HCT116 (cell line): ENCODE data around the gene FEZF1. TPM values are rescaled to one million over a fixed set of nuclear protein-coding genes. Genes with fewer than 3 reads are reported as not detected.

Experiments used
- ATAC-seq: fragments of 200-7000 bp; cut with Tn5 transposase; 2 replicates; pipeline ENCODE4 v1.9.1; 2020; ENCODE audit warnings: mild to moderate bottlenecking, moderate library complexity
- BruUV-seq: library from RNA; stranded (reverse); fragments of 400-500 nt; replicated peaks from 2 replicates; lab custom pipeline; 2021; lab: Mats Ljungman, UMichigan
- CTCF ChIA-PET: fragments of 300-600 bp; sonication (Branson Sonifier 250); formaldehyde crosslinking; loops from one replicate; lab custom pipeline; 2021; ENCODE audit warnings: antibody characterized with exemption; lab: Charles Lee
- POLR2A ChIA-PET: fragments of 300-600, 350-600 bp; sonication (Branson Sonifier 250); formaldehyde crosslinking; loops from one replicate; lab custom pipeline; 2021; ENCODE audit warnings: antibody characterized with exemption; lab: Charles Lee
- RAD21 ChIA-PET, 2 experiments: fragments of 300-600 bp; sonication (Branson Sonifier 250); formaldehyde crosslinking; loops; one replicate each; lab custom pipeline; 2023; ENCODE audit warnings: low total read pairs in 2 of 2; ENCODE audit not compliant: uncharacterized antibody in 2 of 2, unreplicated experiment in 2 of 2, low non-redundant PET in 1 of 2; lab: Charles Lee
- DNase-seq: peaks from one replicate; pipeline ENCODE4 v3.0.0-alpha.2; 2010; ENCODE audit warnings: low read depth, low spot score
- H2AFZ ChIP-seq: fragments of 200-600 bp; shearing (Covaris generic), sonication (generic); 2 replicates; pipeline ENCODE4 v1.6.1; 2017; ENCODE audit warnings: low read depth, mixed run types, mixed read lengths, antibody characterized with exemption, low read length; ENCODE audit not compliant: poor library complexity, severe bottlenecking
- H3K27ac ChIP-seq: 2 replicates; pipeline ENCODE4 v1.5.1; 2012; ENCODE audit warnings: low read depth, low read length
- H3K27me3 ChIP-seq: fragments of 200-600 bp; sonication (generic); 2 replicates; pipeline ENCODE4 v1.6.1; 2016; ENCODE audit warnings: mixed run types, low read length, mixed read lengths; ENCODE audit not compliant: insufficient read depth
- H3K36me3 ChIP-seq, 2 experiments: fragments of 200-500 bp in 1 of 2; fragments of 200-600 bp in 1 of 2; sonication (Bioruptor generic) in 1 of 2; sonication (generic) in 1 of 2; 2 replicates each; pipeline versions ENCODE4 v1.5.1 to v1.6.1; 2014 to 2016; ENCODE audit warnings: low read length in 2 of 2, inconsistent platforms in 1 of 2, mixed read lengths in 1 of 2, mixed run types in 1 of 2; ENCODE audit not compliant: insufficient read depth in 2 of 2, control insufficient read depth in 1 of 2
- H3K4me1 ChIP-seq, 2 experiments: fragments of 200-600 bp in 1 of 2; sonication (generic) in 1 of 2; 2 replicates each; pipeline versions ENCODE4 v1.5.1 to v1.6.1; 2012 to 2017; ENCODE audit warnings: low read length in 2 of 2, inconsistent platforms in 1 of 2, mild to moderate bottlenecking in 1 of 2, mixed read lengths in 1 of 2, mixed run types in 1 of 2, moderate library complexity in 1 of 2; ENCODE audit not compliant: insufficient read depth in 2 of 2, control insufficient read depth in 1 of 2
- H3K4me2 ChIP-seq: fragments of 200-600 bp; sonication (generic); 2 replicates; pipeline ENCODE4 v1.6.1; 2017; ENCODE audit warnings: mixed run types, low read length, mixed read lengths
- H3K4me3 ChIP-seq, 2 experiments: fragments of 200-600 bp in 1 of 2; sonication (generic) in 1 of 2; replicated peaks in 1 of 2; 2 replicates each; pipeline ENCODE4 v1.5.1; 2011 to 2016; ENCODE audit warnings: low read length in 2 of 2, control low read depth in 1 of 2, low read depth in 1 of 2, mild to moderate bottlenecking in 1 of 2, mixed read lengths in 1 of 2, mixed run types in 1 of 2
- H3K79me2 ChIP-seq: fragments of 200-600 bp; sonication (generic); 2 replicates; pipeline ENCODE4 v1.6.1; 2017; ENCODE audit warnings: mild to moderate bottlenecking, mixed run types, low read length, moderate library complexity, mixed read lengths; ENCODE audit not compliant: insufficient read depth
- H3K9ac ChIP-seq: fragments of 200-600 bp; sonication (generic); 2 replicates; pipeline ENCODE4 v1.6.1; 2016; ENCODE audit warnings: low read length, mixed read lengths
- H3K9me2 ChIP-seq: fragments of 200-600 bp; sonication (generic), shearing (Covaris generic); 2 replicates; pipeline ENCODE4 v1.6.1; 2017; ENCODE audit warnings: mixed run types, mild to moderate bottlenecking, moderate library complexity; ENCODE audit not compliant: insufficient read depth
- H3K9me3 ChIP-seq, 2 experiments: fragments of 200-500 bp in 1 of 2; fragments of 200-600 bp in 1 of 2; sonication (Bioruptor generic) in 1 of 2; sonication (generic) in 1 of 2; 2 replicates each; pipeline ENCODE4 v1.6.1; 2014 to 2017; ENCODE audit warnings: low read length in 2 of 2, mixed read lengths in 2 of 2, inconsistent platforms in 1 of 2, low read depth in 1 of 2, mild to moderate bottlenecking in 1 of 2, mixed run types in 1 of 2, moderate library complexity in 1 of 2; ENCODE audit not compliant: control insufficient read depth in 1 of 2, insufficient read depth in 1 of 2
- H4K20me1 ChIP-seq: fragments of 200-600 bp; sonication (generic), shearing (Covaris generic); 2 replicates; pipeline ENCODE4 v1.6.1; 2017; ENCODE audit warnings: mixed run types, mild to moderate bottlenecking, moderate library complexity; ENCODE audit not compliant: insufficient read depth
- CEBPB ChIP-seq: IDR thresholded peaks from 2 replicates; pipeline ENCODE4 v1.6.1; 2012; ENCODE audit warnings: low read depth
- ELF1 ChIP-seq: IDR thresholded peaks from 2 replicates; pipeline ENCODE4 v1.6.1; 2012; ENCODE audit warnings: low read depth, borderline replicate concordance
- EZH2phosphoT487 ChIP-seq: fragments of 200-600 bp; IDR thresholded peaks from 2 replicates; pipeline ENCODE4 v1.6.1; 2018; ENCODE audit warnings: antibody characterized with exemption, borderline replicate concordance
- FOSL1 ChIP-seq: IDR thresholded peaks from 2 replicates; pipeline ENCODE4 v1.6.1; 2012; ENCODE audit warnings: low read depth
- RAD21 ChIP-seq: IDR thresholded peaks from 2 replicates; pipeline ENCODE4 v1.6.1; 2012; ENCODE audit warnings: low read depth, mild to moderate bottlenecking
- SRF ChIP-seq: IDR thresholded peaks from 2 replicates; pipeline ENCODE4 v1.6.1; 2012; ENCODE audit warnings: low read depth
- YY1 ChIP-seq: IDR thresholded peaks from 2 replicates; pipeline ENCODE4 v1.6.1; 2011; ENCODE audit warnings: low read length, low read depth, moderate library complexity, mild to moderate bottlenecking; ENCODE audit not compliant: insufficient replicate concordance; ENCODE audit errors: extremely low read depth
- ZNF274 ChIP-seq: fragments of 200-500 bp; sonication (Bioruptor generic); IDR thresholded peaks from 2 replicates; pipeline ENCODE4 v1.6.1; 2014; ENCODE audit warnings: mild to moderate bottlenecking, low read depth, low read length, inconsistent platforms
- intact Hi-C: fragments of 100-400 bp; cut with micrococcal nuclease; formaldehyde crosslinking; loops from 2 replicates; pipeline ENCODE4 v1.10.0; 2022
- total RNA-seq: library from RNA; stranded (reverse); gene quantifications from one replicate; pipeline ENCODE4 v1.2.1, GENCODE V29; 2021; ENCODE audit not compliant: unreplicated experiment

FEZF1 gene
- total RNA-seq, 1 experiment from 2014 or later, result 0.37 TPM

- TF ChIP-seq CEBPB (0 out of 2 replicates have a peak, but pooled peaks have one; percentile 10), ELF1 (no peak), RAD21 (no peak), EZH2phosphoT487 (no peak)
- Histone ChIP-seq H3K36me3 (no peaks in the 10 kb centered on the region; a peak in 1 of 4 replicates), H3K4me2 (peak overlapping the region; percentile 91), H3K9ac (peak overlapping the region; percentile 51), H3K9me2 (no peaks in the 10 kb centered on the region), H3K27me3 (no peaks in the 10 kb centered on the region), H3K79me2 (no peaks in the 10 kb centered on the region), H3K9me3 (no peaks in the 10 kb centered on the region), H3K4me1 (peaks cover 0 to 12% of the 10 kb centered on the region in 2 experiments; a peak in 3 of 4 replicates), H3K4me3 (peak overlapping the region; percentile 69 to 77), H4K20me1 (no peaks in the 10 kb centered on the region), H3K27ac (peak overlapping the region; percentile 44; the same call in 1 of the 2 replicates), H2AFZ (peak overlapping the region; percentile 97)
- ChIA-PET POLR2A (interaction anchor here (1.4 kb wide), 1 partner anchor 10 kb away, joined by 3 read pairs; no protein-coding TSS in a partner anchor), CTCF (no interaction called here), RAD21 (interaction anchor here in 1 of 2 experiments (0.6 to 0.7 kb wide), 2 partner anchors 15 to 44 kb away, joined by 3 to 8 read pairs; no protein-coding TSS in a partner anchor)
- ATAC-seq (peak; percentile 51), DNase-seq (no peak)
- intact Hi-C loops, result loop anchor here (2.0 kb wide), 1 partner anchor 66 kb away; no protein-coding TSS in a partner anchor
- BruUV-seq, result TSS peak; percentile 75
Observed at GRCh38 chr7:122304996-122305421, 459 bp upstream of the FEZF1 start.

DNA sequence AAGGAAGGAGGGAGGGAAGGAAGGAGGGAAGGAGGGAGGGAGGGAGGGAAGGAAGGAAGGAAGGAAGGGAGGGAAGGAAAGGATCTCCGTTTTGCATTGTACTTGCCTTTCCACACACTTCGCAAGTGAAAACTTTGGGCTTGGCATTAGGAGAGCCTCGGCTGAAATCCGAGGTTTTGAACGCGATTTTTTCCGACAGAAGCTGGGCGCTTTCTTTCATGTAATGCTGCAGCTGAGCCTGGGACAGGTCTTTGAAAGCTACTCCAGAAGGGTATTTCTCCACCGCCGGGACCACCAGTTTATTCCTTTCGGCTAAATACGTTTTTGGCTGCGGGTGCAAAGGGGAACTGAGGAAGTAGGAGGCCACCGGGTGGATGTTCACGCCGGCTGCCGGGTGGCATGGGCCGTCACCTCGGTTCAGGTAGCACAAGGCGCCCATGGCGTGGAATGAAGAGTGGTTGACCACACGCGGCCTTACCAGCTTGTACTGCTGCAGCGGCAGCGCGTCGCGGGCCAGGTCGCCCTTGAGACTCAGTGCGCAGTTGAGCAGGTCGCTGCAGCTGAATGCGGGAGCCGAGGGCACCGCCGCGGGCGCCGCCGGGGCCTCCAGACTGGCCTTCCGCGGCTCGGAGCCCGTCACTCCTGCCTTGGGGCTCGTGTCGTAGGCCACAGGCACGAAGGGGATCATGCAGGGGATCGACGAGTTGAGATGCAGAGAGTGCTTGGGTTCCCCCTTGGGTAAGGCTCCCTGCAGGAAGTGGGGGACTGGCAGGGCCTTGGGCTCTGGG lies 825 bp downstream of the FEZF1 start:
- Histone ChIP-seq H3K4me3 (no peak overlapping the region), H3K27ac (no peak overlapping the region), H3K4me2 (peak overlapping the region; percentile 91), H2AFZ (no peak overlapping the region), H3K36me3 (no peaks in the 10 kb centered on the region; a peak in 1 of 4 replicates), H3K79me2 (no peaks in the 10 kb centered on the region), H3K4me1 (peaks cover 0 to 12% of the 10 kb centered on the region in 2 experiments; a peak in 3 of 4 replicates), H3K27me3 (no peaks in the 10 kb centered on the region), H3K9ac (no peak overlapping the region), H4K20me1 (no peaks in the 10 kb centered on the region), H3K9me2 (no peaks in the 10 kb centered on the region), H3K9me3 (no peaks in the 10 kb centered on the region)
- ChIA-PET CTCF (no interaction called here), POLR2A (no interaction called here), RAD21 (no interaction called here)
- no peak for TF ChIP-seq YY1
- no peak for TF ChIP-seq FOSL1
- TF ChIP-seq ZNF274, result no peak
- TF ChIP-seq ELF1, result no peak
- TF ChIP-seq SRF, result no peak
- no peak for ATAC-seq
- intact Hi-C loops, result loop anchor here (2.0 kb wide), 1 partner anchor 65 kb away; no protein-coding TSS in a partner anchor
- no TSS peak for BruUV-seq
- DNase-seq, result no peak
